ENCODE results near the gene TRIM41. TPM values are rescaled to one million over a fixed set of nuclear protein-coding genes. Genes with fewer than 3 reads are reported as not detected.

TRIM41 gene
- total RNA-seq, 1 experiment from 2014 or later, result 57.6 TPM

DNA sequence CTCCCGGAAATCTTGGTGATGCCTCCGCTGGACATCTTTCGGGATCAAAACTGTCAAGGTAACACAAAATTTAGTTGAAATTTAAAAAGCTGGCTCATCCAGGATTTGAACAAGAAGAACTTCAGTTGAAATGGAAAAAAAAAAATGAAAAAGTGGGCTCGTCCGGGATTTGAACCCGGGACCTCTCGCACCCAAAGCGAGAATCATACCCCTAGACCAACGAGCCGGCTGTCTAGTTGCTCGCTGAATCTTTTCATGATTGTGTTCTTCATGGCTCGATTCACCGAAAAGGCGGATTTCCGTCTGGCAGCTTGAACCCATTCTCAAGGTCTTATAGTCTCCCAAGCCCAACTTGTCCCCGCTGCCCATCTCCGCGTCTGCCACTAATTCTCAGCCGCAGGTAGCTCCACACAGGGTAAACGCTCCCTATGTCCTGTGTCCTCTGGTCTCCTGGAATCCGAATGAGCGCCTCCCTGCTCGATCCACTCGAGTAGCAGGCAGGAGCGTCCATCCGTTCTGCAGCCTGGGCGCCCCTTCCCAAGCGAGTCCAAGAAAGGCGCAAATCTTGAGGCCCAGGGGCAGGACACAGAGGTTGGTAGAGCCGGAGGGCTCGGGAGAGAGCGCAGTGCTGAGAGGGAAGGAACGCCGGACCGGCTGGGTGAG lies 34.2 kb upstream of the TRIM41 start:
- POLR2A ChIA-PET (ENCODE audit: unreplicated experiment), result interaction anchor here (0.7 to 1.0 kb wide), 2 partner anchors 54 to 55 kb away, joined by 5 read pairs; partner anchors contain the start of gene RACK1
- Histone ChIP-seq H3K27ac (peak overlapping the region; percentile 75), H2AFZ (peak overlapping the region; percentile 95), H4K20me1 (ENCODE audit: insufficient read depth) (no peaks in the 10 kb centered on the region), H3F3A (ENCODE audit: insufficient read depth, low read depth) (peaks cover 43% of the 10 kb centered on the region), H3K36me3 (ENCODE audit: low read depth) (no peaks in the 10 kb centered on the region), H3K9me2 (ENCODE audit: insufficient read depth) (no peaks in the 10 kb centered on the region), H3K79me2 (ENCODE audit: low read depth) (no peaks in the 10 kb centered on the region), H3K4me1 (replicated peaks; ENCODE audit: insufficient read depth) (peaks cover 30% of the 10 kb centered on the region; the same call in 1 of the 2 replicates), H3K9me3 (ENCODE audit: insufficient read depth, low read depth) (no peaks in the 10 kb centered on the region), H3K4me3 (peak overlapping the region; percentile 98), H3K4me2 (peak overlapping the region; percentile 97), H3K27me3 (ENCODE audit: insufficient read depth, low read depth) (no peaks in the 10 kb centered on the region)
- BruUV-seq (replicated peaks), result no TSS peak
- TF ChIP-seq, protein P1, sequence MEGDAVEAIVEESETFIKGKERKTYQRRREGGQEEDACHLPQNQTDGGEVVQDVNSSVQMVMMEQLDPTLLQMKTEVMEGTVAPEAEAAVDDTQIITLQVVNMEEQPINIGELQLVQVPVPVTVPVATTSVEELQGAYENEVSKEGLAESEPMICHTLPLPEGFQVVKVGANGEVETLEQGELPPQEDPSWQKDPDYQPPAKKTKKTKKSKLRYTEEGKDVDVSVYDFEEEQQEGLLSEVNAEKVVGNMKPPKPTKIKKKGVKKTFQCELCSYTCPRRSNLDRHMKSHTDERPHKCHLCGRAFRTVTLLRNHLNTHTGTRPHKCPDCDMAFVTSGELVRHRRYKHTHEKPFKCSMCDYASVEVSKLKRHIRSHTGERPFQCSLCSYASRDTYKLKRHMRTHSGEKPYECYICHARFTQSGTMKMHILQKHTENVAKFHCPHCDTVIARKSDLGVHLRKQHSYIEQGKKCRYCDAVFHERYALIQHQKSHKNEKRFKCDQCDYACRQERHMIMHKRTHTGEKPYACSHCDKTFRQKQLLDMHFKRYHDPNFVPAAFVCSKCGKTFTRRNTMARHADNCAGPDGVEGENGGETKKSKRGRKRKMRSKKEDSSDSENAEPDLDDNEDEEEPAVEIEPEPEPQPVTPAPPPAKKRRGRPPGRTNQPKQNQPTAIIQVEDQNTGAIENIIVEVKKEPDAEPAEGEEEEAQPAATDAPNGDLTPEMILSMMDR (conservative IDR thresholded peaks at IDR 0.05), result no peak
- no peak for TF ChIP-seq EZH2 (IDR thresholded peaks at IDR 0.05; ENCODE audit: low read depth)
- DNase-seq, result peak; percentile 71 to 81
- CTCF ChIA-PET, result interaction anchor here (0.7 kb wide), 1 partner anchor 34 kb away, joined by 3 read pairs; the partner anchor contains the start of gene TRIM41
- intact Hi-C loops (cut with micrococcal nuclease; ENCODE audit: unreplicated experiment), result loop anchor here (2.0 to 5.0 kb wide), 2 partner anchors 328 to 1457 kb away; partner anchors contain the start of genes MAML1 and ZFP62

DNA sequence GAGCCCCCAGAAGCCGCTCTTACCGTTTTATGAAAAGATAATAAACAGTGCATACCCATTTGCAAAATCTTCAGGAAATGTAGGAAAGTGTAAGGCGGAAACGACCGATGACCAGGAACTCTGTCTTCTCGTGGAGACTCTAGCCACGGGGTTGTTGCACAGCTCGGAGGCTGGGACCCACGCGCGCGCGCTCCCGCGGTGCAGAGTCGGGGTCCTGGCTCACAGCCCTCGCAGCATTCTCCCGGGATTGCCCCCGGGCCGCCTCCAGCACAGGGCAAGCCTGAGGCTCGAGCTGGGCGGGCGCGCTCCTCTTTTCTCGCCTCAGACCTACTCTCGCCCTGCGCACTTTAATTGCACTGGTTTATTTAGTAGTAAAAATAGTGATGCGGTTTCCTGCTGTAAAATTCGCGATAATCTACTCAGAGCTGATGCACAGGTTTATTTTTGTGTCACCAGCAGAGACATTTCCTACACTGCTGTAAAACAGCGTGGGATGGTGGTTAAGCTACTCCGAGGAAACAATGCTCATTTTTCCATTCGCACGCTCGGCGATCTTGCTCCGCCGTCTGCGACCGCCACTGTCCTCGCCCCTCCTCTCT lies 33.6 kb upstream of the TRIM41 start:
- Histone ChIP-seq H3K4me2 (peak overlapping the region; percentile 97), H3K79me2 (ENCODE audit: low read depth) (no peaks in the 10 kb centered on the region), H3K9me3 (ENCODE audit: insufficient read depth, low read depth) (no peaks in the 10 kb centered on the region), H3K27me3 (ENCODE audit: insufficient read depth, low read depth) (no peaks in the 10 kb centered on the region), H3K36me3 (ENCODE audit: low read depth) (no peaks in the 10 kb centered on the region), H3K4me1 (replicated peaks; ENCODE audit: insufficient read depth) (peaks cover 30% of the 10 kb centered on the region; the same call in 1 of the 2 replicates), H3K9me2 (ENCODE audit: insufficient read depth) (no peaks in the 10 kb centered on the region), H3K4me3 (peak overlapping the region; percentile 98), H4K20me1 (ENCODE audit: insufficient read depth) (no peaks in the 10 kb centered on the region), H3K27ac (no peak overlapping the region), H3F3A (ENCODE audit: insufficient read depth, low read depth) (peaks cover 37% of the 10 kb centered on the region), H2AFZ (peak overlapping the region; percentile 91)
- no TSS peak for BruUV-seq (replicated peaks)
- no peak for TF ChIP-seq EZH2 (IDR thresholded peaks at IDR 0.05; ENCODE audit: low read depth)
- TF ChIP-seq, protein P1 (conservative IDR thresholded peaks at IDR 0.05), result no peak
- DNase-seq, result no peak
- ChIA-PET CTCF (interaction anchor here (0.6 kb wide), 1 partner anchor 67 kb away, joined by 11 read pairs; no protein-coding TSS in a partner anchor), POLR2A (ENCODE audit: unreplicated experiment) (interaction anchor here (0.6 to 1.0 kb wide), 3 partner anchors 18 to 54 kb away, joined by 3 to 5 read pairs (median 5); partner anchors contain the start of gene RACK1)
- intact Hi-C loops (cut with micrococcal nuclease; ENCODE audit: unreplicated experiment), result loop anchor here (2.0 to 5.0 kb wide), 2 partner anchors 329 to 1457 kb away; partner anchors contain the start of genes MAML1 and ZFP62

DNA sequence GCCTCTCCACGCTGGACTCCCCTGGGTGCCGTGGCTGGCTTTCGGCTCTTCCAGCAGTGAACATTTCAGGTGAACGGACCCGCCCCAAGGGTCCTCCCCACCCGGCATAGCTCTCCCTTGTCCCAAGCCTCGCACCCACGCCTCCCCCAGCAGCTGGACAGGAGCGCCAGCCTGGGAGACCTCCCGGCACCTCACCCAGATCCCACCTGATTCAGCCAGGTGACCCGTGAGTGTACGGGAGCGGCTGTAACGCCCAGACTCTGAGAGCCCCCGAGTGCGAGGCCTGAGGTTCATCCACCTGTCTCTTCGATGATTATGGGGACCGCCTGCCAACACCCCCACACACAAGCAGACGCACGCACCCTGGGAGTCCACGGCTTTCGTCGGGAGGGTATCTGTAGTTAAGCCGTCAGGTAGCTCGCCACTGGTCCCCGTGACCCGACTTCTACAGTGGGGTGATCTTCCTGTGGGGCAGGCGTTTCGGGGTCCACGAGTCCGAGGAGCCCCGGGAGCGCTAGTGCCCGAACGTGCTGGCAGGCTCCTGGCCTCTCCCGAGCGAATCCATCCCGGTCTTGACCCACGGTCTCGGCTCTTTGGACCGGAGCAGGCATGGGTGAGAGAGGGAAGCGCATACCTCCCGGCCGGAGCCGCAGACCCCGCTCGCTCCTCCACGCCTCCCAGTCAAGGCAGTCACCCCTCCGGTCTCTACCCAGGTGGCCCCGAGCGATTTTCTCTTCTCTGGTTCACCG lies 32.9 kb upstream of the TRIM41 start:
- intact Hi-C loops (cut with micrococcal nuclease; ENCODE audit: unreplicated experiment), result loop anchor here (2.0 to 5.0 kb wide), 3 partner anchors 329 to 1458 kb away; partner anchors contain the start of genes MAML1 and ZFP62
- Histone ChIP-seq H2AFZ (peak overlapping the region; percentile 91), H3K36me3 (ENCODE audit: low read depth) (no peaks in the 10 kb centered on the region), H3K27ac (no peak overlapping the region), H3K4me1 (replicated peaks; ENCODE audit: insufficient read depth) (peaks cover 27% of the 10 kb centered on the region; the same call in 1 of the 2 replicates), H3F3A (ENCODE audit: insufficient read depth, low read depth) (peaks cover 36% of the 10 kb centered on the region), H3K9me2 (ENCODE audit: insufficient read depth) (no peaks in the 10 kb centered on the region), H4K20me1 (ENCODE audit: insufficient read depth) (no peaks in the 10 kb centered on the region), H3K27me3 (ENCODE audit: insufficient read depth, low read depth) (no peaks in the 10 kb centered on the region), H3K4me2 (peak overlapping the region; percentile 97), H3K4me3 (peak overlapping the region; percentile 98), H3K9me3 (ENCODE audit: insufficient read depth, low read depth) (no peaks in the 10 kb centered on the region), H3K79me2 (ENCODE audit: low read depth) (no peaks in the 10 kb centered on the region)
- TF ChIP-seq, protein P1 (conservative IDR thresholded peaks at IDR 0.05), result no peak
- no peak for TF ChIP-seq EZH2 (IDR thresholded peaks at IDR 0.05; ENCODE audit: low read depth)
- no TSS peak for BruUV-seq (replicated peaks)
- CTCF ChIA-PET, result interaction anchor here (0.6 kb wide), 1 partner anchor 66 kb away, joined by 11 read pairs; no protein-coding TSS in a partner anchor
- peak in 1 of 2 experiments; percentile 23 for DNase-seq
- POLR2A ChIA-PET (ENCODE audit: unreplicated experiment), result interaction anchor here (0.6 to 1.0 kb wide), 2 partner anchors 17 to 52 kb away, joined by 3 to 5 read pairs; no protein-coding TSS in a partner anchor
